DOHH2 (cell line): ENCODE measurements around the gene OPN4.

Experiments used
- H3F3A ChIP-seq: fragments of 200-600 bp; sonication (generic), shearing (Covaris generic); 2 replicates; pipeline ENCODE4 v1.6.0; 2016; ENCODE audit warnings: antibody characterized with exemption, mild to moderate bottlenecking; ENCODE audit not compliant: control insufficient read depth, insufficient read depth
- H3K27ac ChIP-seq: fragments of 200-600 bp; sonication (generic); 2 replicates; pipeline ENCODE4 v1.5.1; 2014; ENCODE audit warnings: low read depth, mild to moderate bottlenecking, low read length, moderate library complexity
- H3K27me3 ChIP-seq: fragments of 200-600 bp; sonication (generic); 2 replicates; pipeline ENCODE4 v1.6.1; 2014; ENCODE audit warnings: mild to moderate bottlenecking, low read length, mixed read lengths; ENCODE audit not compliant: control insufficient read depth
- H3K36me3 ChIP-seq: fragments of 200-600 bp; sonication (generic); 2 replicates; pipeline ENCODE4 v1.6.1; 2014; ENCODE audit warnings: mild to moderate bottlenecking, low read length, moderate library complexity, mixed read lengths; ENCODE audit not compliant: control insufficient read depth
- H3K4me1 ChIP-seq: fragments of 200-600 bp; sonication (generic); 2 replicates; pipeline ENCODE4 v1.6.1; 2014; ENCODE audit warnings: mild to moderate bottlenecking, low read length, mixed read lengths; ENCODE audit not compliant: control insufficient read depth
- H3K4me2 ChIP-seq: fragments of 200-600 bp; sonication (generic); 2 replicates; pipeline ENCODE4 v1.6.0; 2014; ENCODE audit warnings: mild to moderate bottlenecking, low read length, moderate library complexity
- H3K4me3 ChIP-seq: fragments of 200-600 bp; sonication (generic); 2 replicates; pipeline ENCODE4 v1.5.1; 2014; ENCODE audit warnings: mild to moderate bottlenecking, low read length, mixed read lengths
- H3K79me2 ChIP-seq: fragments of 200-600 bp; sonication (generic); 2 replicates; pipeline ENCODE4 v1.6.1; 2014; ENCODE audit warnings: mild to moderate bottlenecking, low read length, mixed read lengths; ENCODE audit not compliant: control insufficient read depth
- H3K9me2 ChIP-seq: fragments of 200-600 bp; sonication (generic); replicated peaks from 2 replicates; pipeline ENCODE4 v1.6.1; 2014; ENCODE audit warnings: mild to moderate bottlenecking, low read length, mixed read lengths; ENCODE audit not compliant: control insufficient read depth
- H3K9me3 ChIP-seq: fragments of 200-600 bp; sonication (generic); 2 replicates; pipeline ENCODE4 v1.6.1; 2014; ENCODE audit warnings: antibody characterized with exemption, low read length, mixed read lengths; ENCODE audit not compliant: control insufficient read depth, insufficient read depth
- H4K20me1 ChIP-seq: fragments of 200-600 bp; sonication (generic); 2 replicates; pipeline ENCODE4 v1.6.0; 2014; ENCODE audit warnings: low read depth, mild to moderate bottlenecking, antibody characterized with exemption, low read length, moderate library complexity; ENCODE audit not compliant: control insufficient read depth, insufficient read depth
- CTCF ChIP-seq: fragments of 200-600 bp; sonication (generic); IDR thresholded peaks from one replicate; pipeline ENCODE4 v1.5.1; 2014; ENCODE audit warnings: antibody characterized with exemption, mild to moderate bottlenecking, low read depth, low read length; ENCODE audit not compliant: poor library complexity, severe bottlenecking
- EZH2phosphoT487 ChIP-seq: fragments of 200-600 bp; sonication (generic); IDR thresholded peaks from 2 replicates; pipeline ENCODE4 v1.6.1; 2017; ENCODE audit warnings: borderline replicate concordance, mild to moderate bottlenecking, antibody characterized with exemption, low read length, moderate library complexity, mixed read lengths

Gene OPN4

GRCh38 chr10:86632951-86633350 is 21.4 kb upstream of the OPN4 start:
- Histone ChIP-seq H3K4me3 (no peak overlapping the region), H3K27ac (no peak overlapping the region), H4K20me1 (no peaks in the 10 kb centered on the region), H3K27me3 (peaks cover 11% of the 10 kb centered on the region; the same call in 1 of the 2 replicates), H3K4me1 (no peaks in the 10 kb centered on the region), H3K79me2 (no peaks in the 10 kb centered on the region), H3K4me2 (no peak overlapping the region), H3K9me2 (no peaks in the 10 kb centered on the region), H3K36me3 (no peaks in the 10 kb centered on the region), H3F3A (no peaks in the 10 kb centered on the region), H3K9me3 (no peaks in the 10 kb centered on the region)
- TF ChIP-seq CTCF, result no peak
- no peak for TF ChIP-seq EZH2phosphoT487

- H3K4me2 ChIP-seq, result no peak overlapping the region
- no peak overlapping the region for H3K4me3 ChIP-seq
- H3K9me2 ChIP-seq, result no peaks in the 10 kb centered on the region
- H3F3A ChIP-seq, result no peaks in the 10 kb centered on the region
- H3K27ac ChIP-seq, result no peak overlapping the region
- H3K79me2 ChIP-seq, result no peaks in the 10 kb centered on the region
- no peaks in the 10 kb centered on the region for H3K36me3 ChIP-seq
- H4K20me1 ChIP-seq, result no peaks in the 10 kb centered on the region
- TF ChIP-seq EZH2phosphoT487 (no peak), CTCF (no peak)
- no peaks in the 10 kb centered on the region for H3K4me1 ChIP-seq
- H3K27me3 ChIP-seq, result peaks cover 11% of the 10 kb centered on the region; the same call in 1 of the 2 replicates
- no peaks in the 10 kb centered on the region for H3K9me3 ChIP-seq
Measured at GRCh38 chr10:86635402-86635801, 18.9 kb upstream of the OPN4 start.

- no peaks in the 10 kb centered on the region for H3K9me2 ChIP-seq
- TF ChIP-seq EZH2phosphoT487, result no peak
- no peak for TF ChIP-seq CTCF
- no peaks in the 10 kb centered on the region for H3K79me2 ChIP-seq
- no peak overlapping the region for H3K27ac ChIP-seq
- no peaks in the 10 kb centered on the region for H3K36me3 ChIP-seq
- peaks cover 11% of the 10 kb centered on the region; the same call in 1 of the 2 replicates for H3K27me3 ChIP-seq
- H3F3A ChIP-seq, result no peaks in the 10 kb centered on the region
- no peak overlapping the region for H3K4me3 ChIP-seq
- no peak overlapping the region for H3K4me2 ChIP-seq
- no peaks in the 10 kb centered on the region for H3K9me3 ChIP-seq
- no peaks in the 10 kb centered on the region for H4K20me1 ChIP-seq
- no peaks in the 10 kb centered on the region for H3K4me1 ChIP-seq
Measured at GRCh38 chr10:86636311-86636710, 18.0 kb upstream of the OPN4 start.
